Upper lobe of right lung (tissue), 1 donor: ENCODE results near the gene ARSB. TPM values are rescaled to one million over a fixed set of nuclear protein-coding genes. Genes with fewer than 3 reads are reported as not detected.

ENCODE experiments used
- ATAC-seq: fragments of 200-7000 bp; cut with Tn5 transposase; one replicate; pipeline ENCODE4 v1.9.1; 2020; ENCODE audit warnings: mild to moderate bottlenecking, moderate library complexity
- DNase-seq: peaks from one replicate; pipeline ENCODE4 v3.0.0-alpha.2; 2020
- H3K27ac ChIP-seq: fragments of 200-600 bp; one replicate; pipeline ENCODE4 v1.8.0; 2022
- H3K27me3 ChIP-seq: fragments of 200-600 bp; one replicate; pipeline ENCODE4 v1.8.0; 2022; ENCODE audit warnings: mild to moderate bottlenecking
- H3K36me3 ChIP-seq: fragments of 200-600 bp; one replicate; pipeline ENCODE4 v1.8.0; 2022
- H3K4me1 ChIP-seq: fragments of 200-600 bp; one replicate; pipeline ENCODE4 v1.8.0; 2022
- H3K4me3 ChIP-seq: fragments of 200-600 bp; one replicate; pipeline ENCODE4 v1.8.0; 2022; ENCODE audit warnings: mild to moderate bottlenecking
- H3K9me3 ChIP-seq: fragments of 200-600 bp; one replicate; pipeline ENCODE4 v1.8.0; 2022
- intact Hi-C: fragments of 100-400 bp; cut with DNase I; formaldehyde crosslinking; loops from one replicate; pipeline ENCODE4 v1.11.0; 2022
- total RNA-seq: library from RNA; stranded (reverse); fragmentation: NEBNext Ultra II Directional; extraction: Animal tissue kit (Norgen Biotek cat#: 25700); gene quantifications from one replicate; pipeline ENCODE4 v1.2.1, GENCODE V29; 2021
- TF ChIP-seq, protein P1 (sequence below): fragments of 200-600 bp; IDR thresholded peaks from one replicate; pipeline ENCODE4 v1.8.0; 2022; ENCODE audit warnings: antibody characterized with exemption
- donor health status: DM: no; HTN: yes; CAD: no; lungs with severe emphysema.

Gene ARSB
- total RNA-seq, 1 donor from 2014 or later: 15.8 TPM

GRCh38 chr5:78995521-78996007 is 10.5 kb upstream of the ARSB start:
- no peaks in the 10 kb centered on the region for H3K36me3 ChIP-seq
- no peak for ATAC-seq
- no peaks in the 10 kb centered on the region for H3K27me3 ChIP-seq
- H3K9me3 ChIP-seq: no peaks in the 10 kb centered on the region
- TF ChIP-seq, protein P1, sequence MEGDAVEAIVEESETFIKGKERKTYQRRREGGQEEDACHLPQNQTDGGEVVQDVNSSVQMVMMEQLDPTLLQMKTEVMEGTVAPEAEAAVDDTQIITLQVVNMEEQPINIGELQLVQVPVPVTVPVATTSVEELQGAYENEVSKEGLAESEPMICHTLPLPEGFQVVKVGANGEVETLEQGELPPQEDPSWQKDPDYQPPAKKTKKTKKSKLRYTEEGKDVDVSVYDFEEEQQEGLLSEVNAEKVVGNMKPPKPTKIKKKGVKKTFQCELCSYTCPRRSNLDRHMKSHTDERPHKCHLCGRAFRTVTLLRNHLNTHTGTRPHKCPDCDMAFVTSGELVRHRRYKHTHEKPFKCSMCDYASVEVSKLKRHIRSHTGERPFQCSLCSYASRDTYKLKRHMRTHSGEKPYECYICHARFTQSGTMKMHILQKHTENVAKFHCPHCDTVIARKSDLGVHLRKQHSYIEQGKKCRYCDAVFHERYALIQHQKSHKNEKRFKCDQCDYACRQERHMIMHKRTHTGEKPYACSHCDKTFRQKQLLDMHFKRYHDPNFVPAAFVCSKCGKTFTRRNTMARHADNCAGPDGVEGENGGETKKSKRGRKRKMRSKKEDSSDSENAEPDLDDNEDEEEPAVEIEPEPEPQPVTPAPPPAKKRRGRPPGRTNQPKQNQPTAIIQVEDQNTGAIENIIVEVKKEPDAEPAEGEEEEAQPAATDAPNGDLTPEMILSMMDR: no peak
- no peak for DNase-seq
- no peak overlapping the region for H3K4me3 ChIP-seq
- intact Hi-C loops: no loop called here
- H3K27ac ChIP-seq: no peak overlapping the region
- H3K4me1 ChIP-seq: no peaks in the 10 kb centered on the region

GRCh38 chr5:78993165-78993564 is 8.1 kb upstream of the ARSB start:
- Histone ChIP-seq H3K4me1 (no peaks in the 10 kb centered on the region), H3K36me3 (no peaks in the 10 kb centered on the region), H3K4me3 (no peak overlapping the region), H3K27ac (no peak overlapping the region), H3K27me3 (no peaks in the 10 kb centered on the region), H3K9me3 (no peaks in the 10 kb centered on the region)
- DNase-seq (no peak), ATAC-seq (no peak)
- intact Hi-C loops: no loop called here
- TF ChIP-seq, protein P1: no peak

GRCh38 chr5:78992146-78992545 is 7.0 kb upstream of the ARSB start:
- TF ChIP-seq, protein P1: no peak
- H3K4me3 ChIP-seq: no peak overlapping the region
- no peaks in the 10 kb centered on the region for H3K36me3 ChIP-seq
- H3K27me3 ChIP-seq: no peaks in the 10 kb centered on the region
- no peak overlapping the region for H3K27ac ChIP-seq
- no peak for ATAC-seq
- H3K9me3 ChIP-seq: no peaks in the 10 kb centered on the region
- no peaks in the 10 kb centered on the region for H3K4me1 ChIP-seq
- DNase-seq: no peak
- intact Hi-C loops: no loop called here

DNA sequence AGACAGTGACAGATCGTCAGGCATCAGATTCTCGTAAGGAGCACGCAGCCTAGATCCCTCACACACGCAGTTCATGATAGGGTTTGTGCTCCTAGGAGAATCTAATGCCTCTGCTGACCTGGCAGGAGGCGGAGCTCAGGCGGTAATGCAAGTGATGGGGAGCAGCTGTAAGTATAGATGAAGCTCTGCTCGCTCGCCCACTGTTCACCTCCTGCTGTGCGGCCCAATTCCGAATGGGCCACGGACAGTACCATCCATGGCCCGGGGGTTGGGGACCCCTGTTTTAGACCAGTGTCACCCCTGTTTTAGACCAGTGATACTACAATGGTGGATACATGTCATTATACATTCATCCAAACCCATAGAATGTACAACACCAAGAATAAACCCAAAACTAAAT is 4.0 kb upstream of the ARSB start:
- Histone ChIP-seq H3K9me3 (no peaks in the 10 kb centered on the region), H3K27ac (no peak overlapping the region), H3K4me1 (peaks cover 7% of the 10 kb centered on the region), H3K27me3 (no peaks in the 10 kb centered on the region), H3K4me3 (no peak overlapping the region), H3K36me3 (no peaks in the 10 kb centered on the region)
- TF ChIP-seq, protein P1: no peak
- ATAC-seq (no peak), DNase-seq (no peak)
- intact Hi-C loops: no loop called here

DNA sequence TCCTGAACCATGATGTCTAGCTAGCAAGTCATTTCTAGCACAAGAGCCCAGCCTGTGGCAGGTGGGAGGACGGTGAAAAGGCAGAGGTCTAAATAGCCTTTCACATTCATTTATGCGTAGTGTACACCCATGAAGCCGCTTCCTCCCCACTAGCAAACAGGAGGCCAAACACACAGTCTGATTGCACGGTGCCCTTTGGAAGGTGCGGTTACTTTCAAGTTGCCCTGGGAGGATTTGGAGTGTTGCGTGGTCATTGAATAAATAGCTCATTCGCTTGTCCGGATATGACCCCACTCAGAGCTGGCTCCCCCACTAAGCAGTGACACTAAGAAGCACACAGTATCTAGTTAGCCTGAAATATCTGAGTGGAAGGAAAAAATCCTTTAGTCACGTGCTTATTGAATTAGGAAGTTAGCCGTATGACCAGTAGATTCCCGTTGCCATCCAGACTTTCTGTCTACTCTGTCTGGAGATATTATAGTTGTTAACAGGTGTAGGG is 664 bp upstream of the ARSB start:
- Histone ChIP-seq H3K27me3 (no peaks in the 10 kb centered on the region), H3K4me3 (peak overlapping the region; percentile 84), H3K36me3 (no peaks in the 10 kb centered on the region), H3K4me1 (peaks cover 16% of the 10 kb centered on the region), H3K9me3 (no peaks in the 10 kb centered on the region), H3K27ac (peak overlapping the region; percentile 98)
- DNase-seq (no peak), ATAC-seq (peak; percentile 22)
- TF ChIP-seq, protein P1: no peak
- intact Hi-C loops: no loop called here
